GM18502 (cell line): Measurements from ENCODE around the gene ZNF536.
"Not testable (repeated sequence)": the region's sequence is repeated elsewhere in the genome, so short reads cannot be mapped to it uniquely, and the experiment has no call there.

Experiments used
- ATAC-seq: cut with Tn5 transposase; IDR thresholded peaks from one replicate; pipeline ENCODE4 v1.9.1; 2021; ENCODE audit warnings: mild to moderate bottlenecking; ENCODE audit not compliant: unreplicated experiment, poor library complexity

Gene ZNF536

GRCh38 chr19:30386551-30387143 lies 14.5 kb downstream of the ZNF536 start:
- no peak for ATAC-seq

GRCh38 chr19:30387311-30388115 lies 15.3 kb downstream of the ZNF536 start:
- ATAC-seq: no peak

- ATAC-seq: no peak
Measured at GRCh38 chr19:30388327-30388726, 16.1 kb downstream of the ZNF536 start.

- ATAC-seq: no peak
Measured at GRCh38 chr19:30388819-30389218, 16.6 kb downstream of the ZNF536 start.

GRCh38 chr19:30390356-30390988 lies 18.3 kb downstream of the ZNF536 start:
- ATAC-seq: no peak

- no peak for ATAC-seq
Measured at GRCh38 chr19:30391052-30391451, 18.9 kb downstream of the ZNF536 start.

- ATAC-seq: no peak
Measured at GRCh38 chr19:30391554-30392551, 19.7 kb downstream of the ZNF536 start.

- no peak for ATAC-seq
Measured at GRCh38 chr19:30393046-30393445, 20.9 kb downstream of the ZNF536 start.

- no peak for ATAC-seq
Measured at GRCh38 chr19:30393729-30394480, 21.7 kb downstream of the ZNF536 start.

GRCh38 chr19:30394481-30395151 lies 22.4 kb downstream of the ZNF536 start:
- ATAC-seq: no peak

GRCh38 chr19:30395283-30395682 lies 23.1 kb downstream of the ZNF536 start:
- no peak for ATAC-seq

- ATAC-seq: not testable (repeated sequence)
Measured at GRCh38 chr19:30398539-30398938, 26.4 kb downstream of the ZNF536 start.

- ATAC-seq: no peak
Measured at GRCh38 chr19:30401956-30402355, 29.8 kb downstream of the ZNF536 start.

- no peak for ATAC-seq
Measured at GRCh38 chr19:30402436-30403202, 30.4 kb downstream of the ZNF536 start.

GRCh38 chr19:30403203-30403985 lies 31.2 kb downstream of the ZNF536 start:
- no peak for ATAC-seq

GRCh38 chr19:30406220-30407067 lies 34.3 kb downstream of the ZNF536 start:
- ATAC-seq: no peak
